Body of pancreas (tissue), 4 donors: ENCODE measurements around the gene C10orf143.

Experiments used
- POLR2A ChIP-seq, 3 donors: fragments of 450-650 bp; IDR thresholded peaks; one replicate each; pipeline ENCODE4 v1.6.1; 2016; ENCODE audit warnings: antibody characterized with exemption in 3 of 3, mild to moderate bottlenecking in 2 of 3
- TF ChIP-seq, protein P1 (sequence below), 7 experiments: fragments of 450-650 bp in 4 of 7; fragments of 200-600 bp in 3 of 7; sonication (generic) in 3 of 7; IDR thresholded peaks; one replicate each; pipeline ENCODE4 v1.5.1; 2016 to 2019; ENCODE audit warnings: antibody characterized with exemption in 7 of 7

DNA sequence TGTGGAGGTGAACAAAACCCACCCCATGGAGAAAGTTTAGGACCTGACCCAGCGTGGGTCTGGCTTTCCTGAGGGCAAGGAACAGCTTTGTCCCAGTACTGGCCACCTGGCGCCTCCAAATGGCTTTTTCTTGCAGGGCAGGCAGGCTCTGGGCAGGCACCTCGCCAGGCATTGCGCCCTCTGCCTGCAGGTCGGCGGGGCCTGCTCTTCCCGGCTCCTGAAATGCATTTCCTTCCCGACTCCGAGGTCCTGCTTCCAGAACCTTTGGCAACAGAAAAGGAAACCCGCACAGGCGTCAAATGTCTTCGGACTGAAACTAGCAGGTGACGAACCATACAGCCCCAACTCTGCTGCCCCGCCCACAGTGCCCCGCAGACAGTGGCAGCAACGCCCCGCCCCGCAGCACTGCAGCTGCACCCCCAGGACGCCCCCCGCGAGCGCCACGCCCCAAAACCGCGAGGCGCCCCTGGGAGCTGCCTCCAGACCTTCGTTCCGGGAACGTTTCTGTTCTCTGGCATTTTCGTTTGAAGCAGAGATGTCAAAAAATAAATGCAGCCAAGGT, 65.5 kb downstream of the C10orf143 start:
- TF ChIP-seq, protein P1, sequence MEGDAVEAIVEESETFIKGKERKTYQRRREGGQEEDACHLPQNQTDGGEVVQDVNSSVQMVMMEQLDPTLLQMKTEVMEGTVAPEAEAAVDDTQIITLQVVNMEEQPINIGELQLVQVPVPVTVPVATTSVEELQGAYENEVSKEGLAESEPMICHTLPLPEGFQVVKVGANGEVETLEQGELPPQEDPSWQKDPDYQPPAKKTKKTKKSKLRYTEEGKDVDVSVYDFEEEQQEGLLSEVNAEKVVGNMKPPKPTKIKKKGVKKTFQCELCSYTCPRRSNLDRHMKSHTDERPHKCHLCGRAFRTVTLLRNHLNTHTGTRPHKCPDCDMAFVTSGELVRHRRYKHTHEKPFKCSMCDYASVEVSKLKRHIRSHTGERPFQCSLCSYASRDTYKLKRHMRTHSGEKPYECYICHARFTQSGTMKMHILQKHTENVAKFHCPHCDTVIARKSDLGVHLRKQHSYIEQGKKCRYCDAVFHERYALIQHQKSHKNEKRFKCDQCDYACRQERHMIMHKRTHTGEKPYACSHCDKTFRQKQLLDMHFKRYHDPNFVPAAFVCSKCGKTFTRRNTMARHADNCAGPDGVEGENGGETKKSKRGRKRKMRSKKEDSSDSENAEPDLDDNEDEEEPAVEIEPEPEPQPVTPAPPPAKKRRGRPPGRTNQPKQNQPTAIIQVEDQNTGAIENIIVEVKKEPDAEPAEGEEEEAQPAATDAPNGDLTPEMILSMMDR (IDR thresholded peaks at IDR 0.05): peak in 2 of 7 experiments; percentile 10 to 12
- no peak for TF ChIP-seq POLR2A (IDR thresholded peaks at IDR 0.05)
